Duodenal mucosa (tissue), 2 donors: ENCODE results near the gene DOCK1.

Experiments
- H3K27ac ChIP-seq: one replicate; pipeline ENCODE4 v1.7.0; 2013; ENCODE audit warnings: low read depth, low read length
- H3K27me3 ChIP-seq, 2 donors: one replicate each; pipeline ENCODE4 v1.7.0; 2013; ENCODE audit warnings: low read length in 2 of 2, control low read depth in 1 of 2; ENCODE audit not compliant: insufficient read depth in 2 of 2, control insufficient read depth in 1 of 2
- H3K36me3 ChIP-seq, 2 donors: one replicate each; pipeline ENCODE4 v1.7.0; 2013; ENCODE audit warnings: low read length in 2 of 2, control low read depth in 1 of 2; ENCODE audit not compliant: insufficient read depth in 2 of 2, control insufficient read depth in 1 of 2
- H3K4me1 ChIP-seq, 2 donors: one replicate each; pipeline ENCODE4 v1.7.0; 2013; ENCODE audit warnings: low read length in 2 of 2, control low read depth in 1 of 2; ENCODE audit not compliant: insufficient read depth in 2 of 2, control insufficient read depth in 1 of 2
- H3K4me3 ChIP-seq, 2 donors: one replicate each; pipeline ENCODE4 v1.7.0; 2013; ENCODE audit warnings: low read length in 2 of 2, low read depth in 1 of 2
- H3K9ac ChIP-seq, 2 donors: one replicate each; pipeline ENCODE4 v1.7.0; 2013; ENCODE audit warnings: low read length in 2 of 2, low read depth in 1 of 2
- H3K9me3 ChIP-seq, 2 donors: one replicate each; pipeline ENCODE4 v1.7.0; 2013; ENCODE audit warnings: low read length in 2 of 2, control low read depth in 1 of 2; ENCODE audit not compliant: control insufficient read depth in 1 of 2

DOCK1 gene

DNA sequence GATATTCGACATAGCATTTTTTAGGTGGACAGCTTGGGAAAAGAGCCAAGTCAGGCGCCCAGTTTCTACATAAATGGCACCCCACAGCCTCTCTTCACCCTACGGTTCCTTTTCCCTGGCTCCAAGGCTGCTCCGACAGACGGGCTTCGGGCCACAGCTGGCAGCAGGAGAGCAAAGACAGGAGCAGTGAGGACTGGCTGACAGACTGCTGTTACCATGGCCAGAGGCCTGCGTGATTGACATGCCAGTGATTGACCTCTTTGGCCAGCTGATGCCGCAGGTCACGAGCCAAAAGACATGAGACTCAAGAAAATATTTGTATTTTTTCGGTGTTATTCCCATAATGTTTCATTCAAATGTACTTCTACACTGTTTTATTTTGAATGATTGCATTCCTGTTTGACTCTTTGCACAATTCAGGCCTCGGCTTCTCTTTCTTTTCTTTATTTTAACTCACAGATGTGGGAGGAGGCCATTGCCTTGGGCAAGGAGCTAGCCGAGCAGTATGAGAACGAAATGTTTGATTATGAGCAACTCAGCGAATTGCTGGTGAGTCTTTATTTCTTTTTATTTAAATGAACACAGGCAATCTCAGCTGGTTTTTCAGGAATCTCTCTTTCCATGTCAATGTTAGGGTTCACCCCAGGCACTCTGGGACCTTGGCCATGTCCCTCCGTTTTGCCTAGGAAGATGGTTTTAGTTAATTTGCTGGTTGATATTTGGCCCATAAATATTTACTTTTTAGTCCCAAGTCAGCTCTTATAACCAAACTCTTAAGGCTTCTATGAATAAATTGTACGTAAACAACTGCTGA is 497.6 kb downstream of the DOCK1 start:
- peaks cover 0 to 7% of the 10 kb centered on the region in 2 donors for H3K9me3 ChIP-seq
- H3K27me3 ChIP-seq: no peaks in the 10 kb centered on the region
- H3K4me1 ChIP-seq: no peaks in the 10 kb centered on the region
- no peak overlapping the region for H3K9ac ChIP-seq
- H3K4me3 ChIP-seq: no peak overlapping the region
- no peak overlapping the region for H3K27ac ChIP-seq
- H3K36me3 ChIP-seq: peaks cover 0 to 6% of the 10 kb centered on the region in 2 donors

DNA sequence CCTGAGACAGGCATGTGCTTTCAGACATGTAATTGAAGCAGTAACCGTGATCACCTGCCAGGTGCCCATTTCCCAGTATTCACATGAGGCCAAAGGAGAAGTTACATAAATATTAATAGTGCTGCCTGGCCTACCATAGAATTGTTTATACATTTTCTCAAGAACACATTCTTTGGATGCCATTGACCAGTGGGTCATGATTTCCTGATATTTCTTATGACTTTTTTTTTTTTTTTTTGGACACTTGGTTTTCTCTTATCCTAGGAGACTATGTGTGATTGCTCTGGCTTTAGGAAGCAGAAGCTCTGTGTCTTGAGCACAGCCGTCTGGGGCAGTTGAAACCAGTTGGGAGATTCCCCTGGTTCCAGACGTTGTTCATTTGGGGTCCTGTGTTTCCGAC is 500.0 kb downstream of the DOCK1 start:
- Histone ChIP-seq H3K4me3 (no peak overlapping the region), H3K27ac (no peak overlapping the region), H3K9ac (no peak overlapping the region), H3K27me3 (no peaks in the 10 kb centered on the region), H3K4me1 (no peaks in the 10 kb centered on the region), H3K36me3 (peaks cover 0 to 11% of the 10 kb centered on the region in 2 donors), H3K9me3 (peaks cover 0 to 7% of the 10 kb centered on the region in 2 donors)

DNA sequence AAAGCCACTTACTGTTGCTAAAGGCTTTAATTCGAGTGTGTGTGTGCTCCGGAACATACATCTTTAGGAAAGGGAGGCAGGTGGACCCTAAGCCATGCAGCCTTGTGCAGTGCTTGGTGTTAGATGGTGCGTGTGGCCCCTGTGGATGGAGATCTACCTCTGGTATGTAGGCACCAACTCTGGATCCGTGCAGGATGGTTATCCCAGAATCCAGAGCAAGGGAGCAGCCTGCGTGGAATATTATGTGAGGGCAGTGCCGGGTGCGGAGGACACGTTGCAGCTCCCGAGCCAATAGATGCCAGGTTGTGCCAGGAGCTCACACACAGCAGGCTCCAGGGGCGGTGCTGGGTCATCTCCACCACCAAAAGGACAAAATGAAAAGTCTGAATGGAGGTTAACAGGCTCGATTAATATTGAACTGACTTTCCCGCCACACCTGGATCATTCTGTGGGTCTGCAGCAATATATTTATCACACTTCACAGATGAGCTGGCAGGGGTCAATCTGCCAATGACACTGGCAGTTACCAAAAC is 500.9 kb downstream of the DOCK1 start:
- Histone ChIP-seq H3K36me3 (peaks cover 0 to 14% of the 10 kb centered on the region in 2 donors), H3K9me3 (peaks cover 0 to 6% of the 10 kb centered on the region in 2 donors), H3K4me1 (no peaks in the 10 kb centered on the region), H3K9ac (no peak overlapping the region), H3K4me3 (no peak overlapping the region), H3K27me3 (no peaks in the 10 kb centered on the region), H3K27ac (no peak overlapping the region)

DNA sequence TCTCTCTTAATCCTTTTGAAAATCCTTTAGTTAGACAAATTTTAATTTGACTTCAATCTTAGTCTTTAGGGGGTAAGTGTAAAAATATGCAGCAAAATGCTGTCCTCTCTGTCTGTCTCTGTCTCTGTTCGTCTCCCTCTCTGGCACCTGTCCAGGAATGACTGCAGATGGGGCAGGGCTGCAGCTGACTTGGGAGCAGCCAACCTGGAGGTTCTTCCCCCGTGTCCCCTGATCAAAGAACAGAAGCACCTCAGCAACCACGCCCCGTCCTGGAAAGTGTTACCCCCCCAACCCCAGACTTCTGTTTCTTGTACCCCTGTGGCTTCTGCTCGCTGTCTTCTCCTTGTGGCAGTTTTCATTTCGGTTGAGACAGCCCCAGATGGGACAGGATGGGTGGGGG is 502.3 kb downstream of the DOCK1 start:
- Histone ChIP-seq H3K27me3 (no peaks in the 10 kb centered on the region), H3K27ac (no peak overlapping the region), H3K36me3 (peaks cover 0 to 14% of the 10 kb centered on the region in 2 donors), H3K9ac (no peak overlapping the region), H3K4me1 (no peaks in the 10 kb centered on the region), H3K9me3 (no peaks in the 10 kb centered on the region), H3K4me3 (no peak overlapping the region)

DNA sequence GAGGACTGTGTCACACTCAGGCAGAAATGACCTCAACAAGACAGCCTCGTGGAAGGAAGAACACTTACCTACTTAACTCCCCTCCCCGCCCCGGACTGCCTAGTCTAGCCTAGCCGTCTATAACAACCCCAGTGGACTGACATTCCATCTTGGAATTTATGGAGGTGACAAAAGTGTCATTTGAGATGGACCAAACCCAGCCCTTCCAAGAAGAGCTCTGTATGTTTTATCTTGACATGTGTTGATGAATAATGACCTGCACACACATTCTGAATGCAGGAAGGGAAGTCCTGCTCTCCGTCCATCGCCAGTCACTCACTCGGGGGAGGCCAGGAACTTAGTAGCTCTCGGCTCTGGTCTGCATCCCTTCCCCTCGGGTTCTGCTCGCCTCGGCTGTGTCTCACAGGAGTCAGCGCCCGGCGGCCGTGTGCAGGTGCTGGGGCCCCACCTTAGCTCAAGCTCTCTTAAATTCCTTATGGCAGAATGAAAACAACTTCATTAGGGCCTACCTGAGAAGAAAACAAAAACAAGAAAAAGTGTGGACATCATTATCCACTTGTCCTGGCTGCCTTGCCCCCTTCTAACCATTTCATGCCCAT is 503.0 kb downstream of the DOCK1 start:
- H3K9ac ChIP-seq: no peak overlapping the region
- H3K4me3 ChIP-seq: no peak overlapping the region
- H3K27me3 ChIP-seq: no peaks in the 10 kb centered on the region
- no peaks in the 10 kb centered on the region for H3K9me3 ChIP-seq
- H3K36me3 ChIP-seq: peaks cover 0 to 14% of the 10 kb centered on the region in 2 donors
- H3K4me1 ChIP-seq: no peaks in the 10 kb centered on the region
- no peak overlapping the region for H3K27ac ChIP-seq

DNA sequence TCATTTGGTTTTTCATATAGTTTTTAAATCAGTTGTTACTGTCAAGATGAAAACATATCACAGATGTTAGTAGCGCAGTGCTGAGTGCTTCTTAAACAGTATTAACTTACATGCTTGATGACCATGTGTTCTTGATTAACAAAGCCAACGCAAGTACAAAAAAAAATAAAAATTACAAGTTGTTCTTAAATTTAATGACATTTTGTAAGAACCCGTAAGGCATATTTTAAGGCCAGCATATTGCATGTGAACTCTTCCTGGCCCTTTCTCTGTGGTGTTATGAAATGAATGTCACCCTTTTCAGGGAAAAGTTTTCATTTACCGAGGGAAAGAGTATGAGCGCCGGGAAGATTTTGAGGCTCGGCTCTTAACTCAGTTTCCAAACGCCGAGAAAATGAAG is 503.5 kb downstream of the DOCK1 start:
- H3K9ac ChIP-seq: no peak overlapping the region
- no peaks in the 10 kb centered on the region for H3K9me3 ChIP-seq
- H3K4me1 ChIP-seq: no peaks in the 10 kb centered on the region
- H3K27ac ChIP-seq: no peak overlapping the region
- H3K36me3 ChIP-seq: peaks cover 0 to 14% of the 10 kb centered on the region in 2 donors
- no peak overlapping the region for H3K4me3 ChIP-seq
- H3K27me3 ChIP-seq: no peaks in the 10 kb centered on the region

DNA sequence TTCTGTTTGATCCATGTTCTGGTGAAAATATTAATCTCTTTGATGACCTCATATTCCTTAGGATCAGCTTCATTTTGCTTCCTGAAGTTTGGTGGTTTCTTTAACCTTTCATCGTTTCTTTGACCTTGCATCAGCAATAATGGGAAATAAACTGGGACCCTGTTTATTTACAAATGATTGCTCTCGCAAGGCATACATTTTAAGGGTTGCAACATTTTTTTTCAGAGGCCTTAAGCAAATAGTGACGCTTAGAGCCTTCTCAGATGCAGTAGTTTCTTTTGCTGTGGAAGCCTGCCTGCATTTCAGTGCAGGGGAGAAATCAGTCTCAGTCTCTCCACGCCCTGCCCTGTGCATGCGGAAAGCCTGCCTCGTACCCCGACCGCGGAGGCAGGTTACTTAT is 504.8 kb downstream of the DOCK1 start:
- Histone ChIP-seq H3K36me3 (peaks cover 0 to 13% of the 10 kb centered on the region in 2 donors), H3K9me3 (no peaks in the 10 kb centered on the region), H3K4me3 (no peak overlapping the region), H3K27me3 (no peaks in the 10 kb centered on the region), H3K4me1 (no peaks in the 10 kb centered on the region), H3K27ac (no peak overlapping the region), H3K9ac (no peak overlapping the region)

DNA sequence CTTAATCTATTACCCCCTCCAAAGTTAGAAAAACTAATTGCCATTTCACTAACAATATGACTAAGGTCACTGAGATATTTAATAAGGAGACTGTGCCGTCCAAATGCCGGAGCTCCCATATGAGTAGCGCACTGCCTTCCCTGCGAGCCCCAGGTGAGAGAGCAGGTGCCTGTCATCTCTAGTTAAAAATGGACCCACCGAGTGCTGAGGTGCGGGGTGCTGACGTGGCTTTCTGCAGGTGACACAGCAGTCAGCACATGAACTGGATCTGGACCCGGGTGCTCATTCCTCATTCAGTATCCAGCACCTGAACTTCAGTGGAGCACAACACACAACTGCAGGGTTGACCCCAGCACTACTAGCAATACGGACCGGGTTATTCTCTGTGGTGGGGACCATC is 505.8 kb downstream of the DOCK1 start:
- no peaks in the 10 kb centered on the region for H3K27me3 ChIP-seq
- no peak overlapping the region for H3K4me3 ChIP-seq
- H3K36me3 ChIP-seq: peaks cover 0 to 16% of the 10 kb centered on the region in 2 donors
- H3K9ac ChIP-seq: no peak overlapping the region
- no peaks in the 10 kb centered on the region for H3K4me1 ChIP-seq
- H3K9me3 ChIP-seq: no peaks in the 10 kb centered on the region
- H3K27ac ChIP-seq: no peak overlapping the region

DNA sequence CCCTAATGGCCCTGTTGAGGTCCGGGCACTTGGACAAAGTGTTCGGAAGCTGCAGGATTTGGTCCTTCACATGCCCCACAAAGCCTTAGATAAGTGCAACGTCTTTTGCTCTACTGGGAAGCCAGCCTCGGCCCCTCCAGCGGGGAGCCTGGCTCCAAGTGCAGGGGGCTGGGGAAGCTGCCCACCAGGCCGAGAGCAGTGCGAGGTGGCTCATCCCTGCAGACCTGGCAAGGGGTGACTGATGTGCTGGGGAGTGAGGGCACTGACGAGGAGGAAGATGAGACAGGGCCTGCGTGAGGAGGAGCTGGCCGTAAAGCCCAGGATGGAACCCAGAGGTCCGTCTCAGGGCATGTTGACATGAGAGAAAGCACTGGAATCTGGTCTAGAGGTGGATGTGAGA is 508.1 kb downstream of the DOCK1 start:
- Histone ChIP-seq H3K27ac (no peak overlapping the region), H3K27me3 (no peaks in the 10 kb centered on the region), H3K4me3 (no peak overlapping the region), H3K9me3 (no peaks in the 10 kb centered on the region), H3K36me3 (peaks cover 0 to 23% of the 10 kb centered on the region in 2 donors), H3K9ac (no peak overlapping the region), H3K4me1 (no peaks in the 10 kb centered on the region)

DNA sequence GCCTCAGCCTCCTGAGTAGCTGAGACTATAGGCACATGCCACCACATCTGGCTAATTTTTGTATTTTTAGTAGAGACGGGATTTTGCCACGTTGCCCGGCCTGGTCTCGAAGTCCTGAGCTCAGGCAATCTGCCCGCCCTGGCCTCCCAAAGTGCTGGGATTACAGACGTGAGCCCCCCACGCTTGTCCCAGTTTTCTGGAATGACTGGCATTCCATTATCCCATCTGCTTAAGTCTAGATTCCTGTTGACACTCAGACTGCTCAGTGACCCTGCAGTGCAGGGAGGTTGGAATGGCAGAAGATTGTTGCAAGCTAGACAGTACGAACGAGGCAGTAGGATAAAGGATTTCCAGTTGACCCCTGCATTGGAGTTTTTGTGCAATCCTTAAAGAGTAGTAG is 508.8 kb downstream of the DOCK1 start:
- no peak overlapping the region for H3K4me3 ChIP-seq
- no peaks in the 10 kb centered on the region for H3K4me1 ChIP-seq
- no peaks in the 10 kb centered on the region for H3K27me3 ChIP-seq
- H3K36me3 ChIP-seq: peaks cover 0 to 23% of the 10 kb centered on the region in 2 donors
- H3K9ac ChIP-seq: no peak overlapping the region
- H3K27ac ChIP-seq: no peak overlapping the region
- H3K9me3 ChIP-seq: no peaks in the 10 kb centered on the region
